HTERT RPE-1 (cell line): ENCODE measurements around the gene EPHA5.

ENCODE experiments used
- in situ Hi-C: fragments of 300-500 bp; cut with MboI; formaldehyde crosslinking; loops from 4 replicates; pipeline ENCODE4 v1.14.3; 2020; ENCODE audit warnings: low sequenced_read_pairs

The EPHA5 gene

DNA sequence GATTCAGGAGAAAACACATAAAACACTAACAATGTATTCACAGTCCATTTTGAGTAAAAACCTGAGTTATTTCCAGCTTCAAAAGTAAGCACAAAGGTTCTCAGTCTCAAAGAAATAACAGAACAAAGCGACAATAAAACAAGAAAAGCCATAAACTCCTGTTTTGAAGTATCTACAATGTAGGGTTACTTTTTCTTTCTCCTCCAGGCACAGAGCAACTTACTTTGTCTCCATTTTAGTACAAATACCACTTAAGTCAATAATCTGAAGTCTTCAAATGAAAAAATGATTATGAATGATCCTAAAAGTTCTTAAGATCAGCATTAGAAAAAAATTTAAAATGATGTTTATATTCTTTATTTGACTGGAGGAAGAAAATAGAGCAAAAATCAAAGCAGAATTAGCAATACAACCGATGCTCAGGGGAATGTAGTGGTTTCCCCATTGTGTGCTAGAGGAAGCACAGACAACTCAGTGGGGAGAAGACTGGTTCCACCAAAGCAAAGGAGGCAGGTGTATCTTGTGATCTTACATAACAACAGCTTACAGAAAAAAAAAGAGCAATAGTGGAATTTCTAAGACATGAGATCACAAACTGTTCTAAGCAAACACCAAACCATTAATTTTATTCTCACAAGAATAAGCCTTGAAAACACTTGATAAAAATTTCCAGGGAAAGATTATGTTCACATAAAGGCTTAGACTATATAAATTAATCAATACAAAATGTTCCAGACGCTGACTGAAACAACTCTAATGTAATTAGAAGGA lies 35.1 kb downstream of the EPHA5 start:
- in situ Hi-C loops, result no loop called here

DNA sequence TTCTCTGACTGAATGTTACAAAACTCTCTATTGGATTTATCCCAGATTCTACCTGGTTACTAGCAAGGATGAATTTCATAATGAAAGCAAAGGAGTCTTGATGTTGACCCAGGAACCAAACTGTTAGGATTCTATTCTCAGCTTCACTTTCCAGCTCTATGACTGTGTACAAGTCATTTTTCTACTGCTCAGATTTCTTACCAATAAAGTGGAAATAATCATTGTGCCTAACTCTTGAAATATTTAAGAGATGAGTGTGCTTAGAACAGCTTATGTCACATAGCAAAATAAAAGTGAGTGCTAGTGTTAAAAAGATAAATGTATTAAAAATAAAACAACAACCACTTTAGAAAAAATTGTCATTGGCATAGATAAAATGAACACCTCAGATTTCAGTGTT lies 45.6 kb downstream of the EPHA5 start:
- in situ Hi-C loops, result no loop called here

DNA sequence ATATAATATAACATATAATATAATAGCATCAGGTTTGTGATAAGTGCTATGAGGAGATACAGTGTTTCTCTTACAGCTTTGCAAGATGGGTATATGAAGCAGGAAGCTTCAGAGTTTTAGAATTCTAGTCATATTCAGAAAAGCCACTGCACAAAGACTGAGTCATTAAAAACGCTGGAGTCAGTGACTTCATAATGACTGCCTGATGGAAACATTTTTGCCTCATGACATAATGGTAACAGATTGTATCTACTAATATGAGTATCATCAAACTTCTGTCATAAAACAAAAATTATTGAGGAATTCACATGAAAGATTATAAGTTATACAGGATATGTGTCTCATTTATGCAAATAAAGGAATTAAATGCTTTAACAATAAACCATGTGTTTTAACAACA lies 46.8 kb downstream of the EPHA5 start:
- in situ Hi-C loops, result no loop called here

DNA sequence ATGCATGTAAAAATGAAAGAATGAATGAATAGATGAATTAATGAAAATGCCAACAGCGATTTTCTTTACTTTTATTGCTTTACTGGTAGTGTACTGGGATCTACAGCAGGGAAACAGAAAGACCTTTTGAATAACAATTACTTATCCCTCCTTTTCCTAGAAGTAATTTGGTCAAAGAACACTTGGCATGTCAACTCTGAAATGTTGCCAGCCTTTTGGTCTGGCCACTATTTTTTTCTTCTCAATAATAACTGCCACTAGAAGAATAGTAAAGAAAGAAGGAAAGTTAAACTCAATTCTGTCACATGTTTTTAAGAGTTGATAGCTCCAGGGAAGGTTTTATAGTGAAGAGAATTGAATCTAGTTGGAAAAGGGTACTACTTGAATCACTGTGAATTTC lies 52.9 kb downstream of the EPHA5 start:
- in situ Hi-C loops, result no loop called here

DNA sequence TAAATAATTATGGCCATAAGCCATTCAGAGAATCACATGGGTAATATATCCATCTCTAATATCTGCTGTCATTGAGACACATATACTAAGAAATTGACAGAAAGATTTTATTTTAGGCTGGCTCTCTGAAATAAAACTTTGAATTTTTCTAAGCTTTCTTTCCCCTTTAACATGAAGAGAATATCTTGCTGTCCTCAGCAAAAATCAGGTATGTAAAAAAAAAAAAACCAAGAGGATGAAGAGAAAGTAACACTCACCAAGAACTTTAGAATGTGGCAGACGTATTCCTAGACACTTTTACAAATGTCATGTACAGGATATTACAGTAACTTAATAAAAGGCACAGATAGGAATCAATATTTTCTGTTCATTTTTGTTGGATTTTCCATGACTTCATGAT lies 65.8 kb downstream of the EPHA5 start:
- in situ Hi-C loops, result no loop called here

DNA sequence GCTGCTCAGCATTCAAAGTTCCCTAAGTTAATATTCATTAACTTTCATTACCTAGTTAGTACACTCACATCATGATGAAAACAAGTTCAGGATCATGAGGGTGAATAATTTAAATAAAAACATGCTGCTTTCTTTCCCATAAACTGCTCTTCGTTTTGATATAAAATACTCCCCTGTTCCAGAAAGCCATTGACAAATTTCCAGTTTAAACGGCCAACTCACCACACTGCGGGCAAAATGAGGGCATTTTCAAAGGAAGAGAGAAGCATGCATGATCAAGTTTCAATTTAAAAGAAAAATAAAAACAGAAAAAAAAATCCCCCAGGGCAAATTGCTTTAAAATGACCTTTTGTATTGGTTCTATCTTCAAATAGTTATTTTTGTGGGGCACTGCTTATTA lies 69.6 kb downstream of the EPHA5 start:
- in situ Hi-C loops, result no loop called here

DNA sequence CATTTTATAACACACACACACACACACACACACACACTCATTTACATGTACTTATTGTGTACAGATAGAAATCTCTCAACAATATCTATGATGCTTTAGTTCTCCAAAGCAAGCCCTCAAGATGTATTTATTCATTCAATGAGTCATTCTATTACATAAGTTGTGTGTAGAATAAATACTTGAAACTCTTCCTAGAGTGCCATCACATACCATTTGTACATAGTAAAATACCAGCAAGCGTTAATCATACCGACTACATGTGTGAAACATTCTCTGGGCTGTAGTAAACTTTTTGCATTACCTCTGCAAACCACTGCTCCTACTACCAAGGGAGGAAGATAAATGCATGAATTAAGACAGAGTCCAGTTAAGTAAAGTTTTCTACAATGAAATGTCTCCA lies 70.9 kb downstream of the EPHA5 start:
- in situ Hi-C loops, result no loop called here

DNA sequence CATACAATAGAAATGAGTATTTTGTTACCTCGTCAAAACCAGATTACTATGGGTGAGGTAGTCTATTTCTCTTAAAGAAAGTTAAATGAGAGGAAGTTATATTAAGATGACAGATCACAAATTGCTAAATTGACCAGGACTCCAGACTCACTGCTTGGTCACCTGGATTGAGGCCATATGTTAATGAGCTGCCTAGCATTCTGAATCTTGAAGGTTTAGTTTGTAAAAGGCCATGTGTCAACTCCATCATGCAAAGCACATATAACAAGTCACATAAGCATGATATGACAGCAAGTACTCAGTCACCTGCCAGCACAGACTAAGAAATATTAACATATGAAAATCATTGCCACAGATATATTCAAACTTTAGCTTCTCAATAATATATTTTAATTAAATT lies 72.6 kb downstream of the EPHA5 start:
- in situ Hi-C loops, result no loop called here

DNA sequence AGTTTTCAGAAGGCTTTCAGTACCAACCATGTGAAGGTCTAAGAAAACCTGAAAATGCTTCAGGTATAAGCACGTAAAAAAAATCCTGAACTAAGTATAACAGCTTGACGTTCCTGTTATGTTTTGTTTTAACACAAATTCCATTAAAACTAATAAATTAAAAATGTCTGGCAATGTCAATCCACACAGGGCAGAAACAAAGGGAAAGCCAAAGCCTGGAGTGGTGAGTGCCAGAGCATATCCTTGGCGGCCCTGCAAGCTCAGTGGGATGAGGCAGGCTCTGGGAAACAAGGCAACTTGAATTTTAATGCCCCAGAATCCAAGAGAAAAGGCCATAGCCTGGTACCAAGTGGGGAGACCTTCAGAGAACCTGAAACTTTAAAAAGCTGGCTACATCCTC lies 78.2 kb downstream of the EPHA5 start:
- in situ Hi-C loops, result no loop called here

DNA sequence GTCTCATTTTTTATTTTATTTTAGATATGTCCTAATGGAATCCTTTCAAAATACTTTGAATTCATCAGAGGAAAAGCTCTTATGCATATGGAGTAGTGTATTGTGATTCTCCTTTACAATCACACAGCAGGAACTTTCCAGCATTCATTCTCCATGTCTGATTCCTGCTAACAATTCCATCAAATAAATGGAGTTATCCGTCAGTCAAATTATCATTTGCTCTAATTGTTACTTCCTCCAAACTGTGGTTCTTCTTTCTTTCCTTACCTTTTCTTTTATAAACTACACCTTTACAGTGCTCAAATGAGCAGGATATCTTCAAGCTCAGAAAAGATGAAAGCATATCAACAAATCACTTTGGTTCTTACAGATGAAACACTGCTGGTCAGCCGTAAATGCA lies 80.4 kb downstream of the EPHA5 start:
- in situ Hi-C loops, result no loop called here

DNA sequence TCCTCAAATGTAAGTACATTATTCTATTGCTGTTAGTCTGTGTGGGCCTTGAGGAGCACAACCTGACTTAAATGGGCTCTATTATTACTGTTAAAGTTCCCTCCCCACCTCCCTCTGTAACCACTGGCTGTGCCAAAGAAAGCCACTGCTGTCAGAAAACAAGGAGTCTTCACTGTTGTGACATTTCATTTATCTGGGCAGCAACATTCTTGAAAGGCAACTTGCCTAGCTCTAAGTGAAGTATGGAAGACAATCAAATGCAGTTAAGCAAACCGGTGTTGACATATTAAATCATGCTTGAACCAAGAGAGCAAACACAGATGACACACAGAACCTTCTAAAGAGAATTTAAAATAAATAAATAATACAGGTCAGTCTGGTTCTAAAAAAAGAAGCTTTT lies 81.0 kb downstream of the EPHA5 start:
- in situ Hi-C loops, result no loop called here

DNA sequence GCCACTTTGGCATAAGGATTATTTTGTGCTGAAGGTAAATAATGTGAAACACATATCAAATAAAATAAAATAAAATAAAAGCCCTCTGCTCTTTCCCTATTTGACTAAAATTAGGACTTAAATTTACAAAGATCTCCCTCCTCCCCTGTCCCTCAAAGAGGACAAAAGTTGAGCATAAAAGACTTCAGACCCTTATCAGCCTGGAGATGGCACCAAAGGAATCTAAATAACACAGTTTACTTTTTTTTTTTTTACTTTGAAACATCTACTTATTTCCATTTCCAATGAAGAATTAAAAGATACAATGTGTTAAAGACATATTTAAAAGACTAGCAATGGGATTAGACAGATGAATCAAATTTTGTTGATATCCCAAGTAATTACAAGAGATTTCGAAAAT lies 89.7 kb downstream of the EPHA5 start:
- in situ Hi-C loops, result no loop called here

DNA sequence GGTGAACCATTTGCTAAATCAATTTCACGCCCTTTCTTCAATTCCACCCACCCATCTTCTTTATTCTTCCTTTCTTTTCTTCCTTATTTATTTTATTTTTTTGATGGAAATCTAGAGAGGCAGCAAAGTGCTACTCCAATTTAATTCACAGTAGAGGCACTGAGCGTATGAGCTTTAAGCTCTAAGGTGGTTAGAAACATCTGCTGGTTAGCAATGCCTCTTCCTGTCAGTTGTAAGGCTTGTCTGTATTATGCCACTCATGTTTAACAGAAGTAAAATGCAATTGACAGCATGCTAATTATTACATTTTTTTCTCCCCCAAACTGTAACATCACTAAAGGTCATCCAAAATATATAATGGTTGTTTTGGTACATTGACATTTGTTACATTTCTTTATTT lies 103.8 kb downstream of the EPHA5 start:
- in situ Hi-C loops, result no loop called here

DNA sequence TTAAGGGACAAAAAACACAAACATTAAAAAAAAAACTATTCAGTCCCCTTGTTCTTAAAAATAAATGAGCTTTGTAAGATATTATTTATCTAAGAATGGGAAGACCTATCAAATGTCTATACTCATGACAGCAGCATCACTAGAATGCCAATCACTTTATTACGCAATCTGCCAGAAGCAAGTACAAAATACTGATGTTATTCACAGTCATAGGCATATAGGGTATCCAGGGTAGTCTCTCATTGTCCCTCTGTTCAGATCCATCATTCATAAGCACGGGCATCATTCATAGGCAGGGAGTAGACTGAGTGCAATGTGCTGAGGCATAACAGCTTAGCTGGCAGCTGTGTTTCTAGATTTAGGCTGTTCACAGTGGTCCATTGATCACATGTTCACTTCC lies 109.1 kb downstream of the EPHA5 start:
- in situ Hi-C loops, result no loop called here

DNA sequence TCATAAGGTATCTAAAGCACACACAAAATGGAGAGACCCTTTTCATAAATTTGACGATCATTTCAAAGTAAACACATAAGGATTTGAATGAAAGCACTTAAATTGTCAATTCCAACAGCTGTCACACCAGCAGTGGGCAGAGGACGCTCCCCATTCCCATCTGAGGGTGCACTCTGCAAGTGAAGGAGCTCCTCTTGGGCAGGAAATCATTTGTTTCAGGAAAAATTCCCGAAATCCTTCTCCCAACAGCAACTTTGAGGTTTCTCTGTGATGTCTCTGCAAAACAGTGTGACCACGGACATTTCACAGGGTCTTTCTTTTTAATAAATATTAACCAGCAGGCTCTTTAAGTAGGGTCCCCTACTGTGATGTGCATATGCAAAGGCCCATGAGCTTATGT lies 111.0 kb downstream of the EPHA5 start:
- in situ Hi-C loops, result no loop called here

DNA sequence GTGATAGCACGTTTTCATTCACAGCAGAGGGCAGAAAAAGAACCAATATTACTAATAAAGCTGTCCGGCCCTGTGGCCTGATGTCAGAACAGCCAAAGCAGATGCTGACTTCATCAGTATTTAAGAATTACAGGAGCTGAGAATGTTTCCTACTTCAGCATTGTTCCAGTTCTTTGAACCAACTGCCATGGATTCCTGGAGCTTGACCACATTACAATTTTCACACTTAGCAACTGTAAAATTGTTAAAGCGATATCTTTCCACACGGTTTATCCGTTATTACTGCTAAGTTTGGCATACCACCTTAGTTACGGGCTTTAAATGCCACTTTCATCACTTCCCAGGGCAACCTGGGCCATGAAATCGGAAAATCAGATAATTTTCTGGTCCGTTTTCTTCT lies 118.2 kb downstream of the EPHA5 start:
- in situ Hi-C loops, result no loop called here

DNA sequence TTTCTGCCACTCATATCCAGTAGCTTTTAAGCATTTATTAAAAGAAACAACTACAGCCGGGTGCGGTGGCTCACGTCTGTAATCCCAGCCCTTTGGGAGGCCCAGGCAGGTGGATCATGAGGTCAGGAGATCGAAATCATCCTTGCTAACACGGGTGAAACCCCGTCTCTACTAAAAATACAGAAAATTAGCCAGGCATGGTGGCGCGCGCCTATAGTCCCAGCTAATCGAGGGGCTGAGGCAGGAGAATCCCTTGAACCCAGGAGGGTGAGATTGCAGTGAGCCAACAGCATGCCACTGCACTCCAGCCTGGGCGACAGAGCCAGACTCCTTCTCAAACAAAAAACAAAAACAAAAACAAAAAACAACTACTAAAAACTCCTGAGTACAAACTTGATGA lies 119.8 kb downstream of the EPHA5 start:
- in situ Hi-C loops, result no loop called here

DNA sequence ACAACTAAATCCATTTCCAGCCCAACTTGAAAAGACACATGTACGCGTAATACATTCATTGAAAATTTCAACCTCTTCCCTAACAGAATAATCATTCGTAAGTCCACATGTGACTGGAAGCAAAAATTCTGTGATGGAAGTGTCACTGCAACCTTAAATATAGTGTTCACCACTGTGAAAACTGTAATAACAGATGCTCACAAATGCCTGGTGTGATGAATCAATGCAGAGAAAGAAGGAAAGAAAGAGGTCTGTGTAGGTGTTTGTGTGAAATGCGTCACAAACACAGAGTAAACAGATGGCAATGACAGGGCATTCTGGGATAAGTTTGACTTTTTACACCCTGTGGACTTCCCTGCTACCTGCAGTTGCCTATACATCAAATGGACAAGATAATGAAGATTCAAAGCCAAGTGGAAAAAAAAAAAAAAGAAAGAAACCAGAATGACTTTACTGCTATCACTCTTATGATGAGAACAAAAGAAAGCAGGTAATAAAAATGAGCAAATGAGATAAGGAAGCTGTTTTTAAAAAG lies 123.3 kb downstream of the EPHA5 start:
- in situ Hi-C loops, result no loop called here

DNA sequence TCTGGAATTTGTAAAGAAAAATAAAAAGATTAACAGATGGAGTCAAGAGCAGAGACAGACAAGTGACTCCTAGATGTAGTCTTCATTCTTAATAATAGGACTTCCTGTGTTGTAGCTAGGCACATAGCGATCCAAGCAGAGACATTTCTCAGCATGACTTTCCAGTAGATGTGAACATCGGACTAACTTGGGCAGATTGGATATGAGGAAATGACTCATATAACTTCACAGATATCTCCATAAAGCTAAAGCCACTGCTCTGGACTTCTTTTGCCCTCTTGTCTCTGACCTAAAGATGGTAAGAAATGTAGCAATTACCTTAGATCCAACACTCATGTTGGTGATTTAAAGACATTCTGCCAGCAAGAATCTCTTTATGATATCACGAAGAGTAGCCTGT lies 131.7 kb downstream of the EPHA5 start:
- in situ Hi-C loops, result no loop called here

DNA sequence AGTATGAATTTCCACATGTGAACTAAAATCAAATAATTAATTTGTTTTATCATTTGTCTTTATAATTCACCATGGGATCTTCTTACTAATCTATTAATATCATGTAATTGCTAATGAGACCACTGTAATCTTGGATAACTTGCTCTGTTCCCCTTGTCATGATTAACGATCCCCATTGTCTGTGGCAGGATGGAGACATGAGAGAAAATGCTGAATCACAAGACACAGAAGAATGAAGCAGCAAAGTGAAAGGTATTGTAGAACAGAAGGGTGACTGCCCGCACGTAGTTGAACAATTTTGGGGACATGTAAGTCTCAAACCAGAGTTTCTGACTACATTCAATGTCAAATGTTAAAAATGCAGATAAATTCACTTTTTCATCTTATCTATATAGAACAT lies 135.2 kb downstream of the EPHA5 start:
- in situ Hi-C loops, result no loop called here

DNA sequence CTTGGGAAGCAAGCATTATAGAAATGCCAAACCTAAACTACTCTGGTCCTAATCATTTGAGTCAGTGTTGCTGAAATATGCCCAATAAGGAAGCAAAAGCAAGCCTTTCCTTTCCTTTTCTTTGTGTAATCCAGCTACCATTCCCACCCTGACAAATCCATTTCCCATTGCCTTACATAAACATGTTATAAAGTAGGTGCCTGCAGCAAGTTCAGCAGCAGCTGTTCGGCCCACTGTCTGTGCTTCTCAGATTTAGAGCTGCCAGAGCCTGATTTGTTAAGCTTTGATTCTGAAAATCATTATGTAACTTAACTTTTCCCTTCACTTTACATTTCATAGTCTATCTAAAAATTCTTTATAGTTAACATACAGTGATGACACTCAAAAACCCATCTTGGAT lies 148.6 kb downstream of the EPHA5 start:
- in situ Hi-C loops, result no loop called here

DNA sequence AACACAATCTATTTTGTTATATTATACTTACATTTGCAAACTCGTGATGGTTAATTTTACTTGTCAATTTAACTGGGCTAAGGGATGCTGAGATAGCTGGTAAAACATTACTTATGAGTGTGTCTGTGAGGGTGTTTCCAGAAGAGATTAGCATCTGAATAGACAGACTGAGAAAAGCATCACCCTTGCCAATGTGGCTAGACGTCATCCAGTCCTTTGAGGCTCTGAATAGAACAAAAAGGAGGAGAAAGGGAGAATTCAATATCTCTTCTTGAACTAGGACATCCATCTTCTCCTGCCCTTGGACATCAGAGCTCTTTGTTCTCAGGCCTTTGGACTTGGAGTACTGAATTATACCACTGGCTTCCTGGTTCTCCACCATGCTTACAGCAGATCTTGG lies 154.6 kb downstream of the EPHA5 start:
- in situ Hi-C loops, result no loop called here

DNA sequence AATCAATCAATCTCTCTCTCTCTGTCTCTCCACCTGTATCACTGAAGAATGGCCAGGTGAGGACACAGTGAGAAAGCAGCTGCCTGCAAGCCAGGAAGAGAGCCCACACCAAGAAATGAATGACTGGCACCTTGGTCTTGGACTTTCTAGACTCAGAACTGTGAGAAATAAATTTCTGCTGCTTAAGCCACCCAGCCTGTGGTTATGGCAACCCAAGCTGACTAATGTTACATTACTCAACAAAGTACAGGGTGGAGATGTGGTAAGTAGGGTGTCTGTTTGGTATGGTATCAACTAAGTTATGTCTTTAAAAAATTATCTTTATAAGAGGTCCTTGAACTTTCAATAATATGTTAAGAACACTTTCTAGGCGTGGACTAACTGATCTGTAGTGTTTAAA lies 159.3 kb downstream of the EPHA5 start:
- in situ Hi-C loops, result no loop called here
